ENCODE results near the gene CALHM3.

Gene CALHM3

DNA sequence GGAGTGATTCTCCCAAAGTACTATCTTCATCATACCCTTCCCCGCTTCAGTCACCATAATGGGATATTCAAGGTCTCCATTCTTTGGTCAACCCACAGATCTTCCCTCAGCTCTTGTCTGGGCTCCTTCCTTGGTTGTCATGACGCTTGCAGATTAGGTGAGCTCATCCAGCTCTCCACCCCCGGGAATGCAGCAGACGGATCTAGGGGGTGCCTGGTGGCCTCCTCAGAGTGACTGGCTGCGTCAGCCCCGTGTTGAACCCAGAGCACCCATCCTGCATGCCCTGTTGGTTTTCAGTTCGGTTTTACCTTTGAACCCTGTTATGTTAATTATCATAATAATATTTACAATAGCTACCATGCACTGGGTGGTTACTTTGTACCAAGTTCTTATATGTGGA, 20.8 kb upstream of the CALHM3 start:
- TF ChIP-seq CTCF (IDR thresholded peaks at IDR 0.05; ENCODE audit: borderline replicate concordance, insufficient read depth, low read depth, low read length), result no peak
- no peak overlapping the region for H3K4me3 ChIP-seq (ENCODE audit: low read depth, low read length)

DNA sequence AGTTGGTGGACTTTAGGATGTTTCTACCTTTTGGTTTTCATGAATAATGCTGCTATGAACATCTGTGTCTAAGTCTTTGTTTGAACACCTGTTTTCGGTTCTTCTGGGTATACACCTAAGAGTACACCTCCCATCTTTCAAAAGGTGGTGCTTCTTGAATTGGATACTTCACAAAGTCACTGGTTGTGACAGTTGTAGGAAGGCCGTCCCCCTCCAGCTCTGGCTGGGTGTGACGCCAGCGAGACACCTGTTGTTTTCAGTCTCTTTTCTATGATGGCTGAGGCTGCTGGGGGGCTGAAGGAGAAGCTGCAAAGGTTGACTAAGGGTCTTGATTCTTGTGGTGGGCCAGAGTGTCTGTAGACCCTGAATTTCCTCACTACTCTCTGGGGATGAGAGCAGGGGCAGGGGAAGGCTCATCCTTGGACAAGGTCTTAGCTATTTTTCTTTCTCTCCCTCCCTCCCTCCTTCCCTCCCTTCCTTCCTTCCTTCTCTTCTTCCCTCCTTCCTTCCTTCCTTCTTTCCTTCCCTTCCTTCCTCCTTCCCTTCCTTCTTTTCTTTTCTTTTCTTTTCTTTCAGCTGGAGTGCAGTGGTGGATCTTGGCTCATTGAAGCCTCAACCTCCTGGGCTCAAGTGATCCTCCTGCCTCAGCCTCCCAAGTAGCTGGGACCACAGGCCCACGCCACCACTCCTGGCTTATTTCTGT, 20.0 kb upstream of the CALHM3 start:
- no peak for TF ChIP-seq CTCF (IDR thresholded peaks at IDR 0.05; ENCODE audit: borderline replicate concordance, insufficient read depth, low read depth, low read length)
- no peak overlapping the region for H3K4me3 ChIP-seq (ENCODE audit: low read depth, low read length)

GRCh38 chr10:103497161-103497915, 18.3 kb upstream of the CALHM3 start:
- H3K4me3 ChIP-seq (ENCODE audit: low read depth, low read length), result no peak overlapping the region
- no peak for TF ChIP-seq CTCF (IDR thresholded peaks at IDR 0.05; ENCODE audit: borderline replicate concordance, insufficient read depth, low read depth, low read length)

DNA sequence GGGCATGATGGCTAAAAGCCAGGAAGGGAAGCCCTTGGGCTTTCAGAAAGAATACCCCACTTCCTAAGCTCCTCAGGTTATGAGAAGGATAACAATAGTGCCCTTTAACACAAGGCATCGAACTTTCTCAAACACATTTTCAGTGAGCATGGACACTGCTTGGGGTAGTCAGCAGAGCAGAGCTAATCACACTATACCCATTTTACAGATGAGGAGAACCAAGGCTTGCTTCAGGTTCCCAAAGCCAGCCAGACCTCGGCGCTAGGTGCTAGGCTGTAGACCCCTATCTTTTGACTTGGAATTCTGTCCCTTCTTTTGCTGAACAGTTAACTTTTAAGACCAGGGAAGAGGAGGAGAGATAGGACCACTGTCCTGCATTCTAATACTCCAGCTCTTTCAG, 16.3 kb upstream of the CALHM3 start:
- H3K4me3 ChIP-seq (ENCODE audit: low read depth, low read length), result no peak overlapping the region
- TF ChIP-seq CTCF (IDR thresholded peaks at IDR 0.05; ENCODE audit: borderline replicate concordance, insufficient read depth, low read depth, low read length), result no peak

- no peak for TF ChIP-seq CTCF (IDR thresholded peaks at IDR 0.05; ENCODE audit: borderline replicate concordance, insufficient read depth, low read depth, low read length)
- H3K4me3 ChIP-seq (ENCODE audit: low read depth, low read length), result peak overlapping the region; percentile 34
Observed at GRCh38 chr10:103493916-103494877, 15.2 kb upstream of the CALHM3 start.

DNA sequence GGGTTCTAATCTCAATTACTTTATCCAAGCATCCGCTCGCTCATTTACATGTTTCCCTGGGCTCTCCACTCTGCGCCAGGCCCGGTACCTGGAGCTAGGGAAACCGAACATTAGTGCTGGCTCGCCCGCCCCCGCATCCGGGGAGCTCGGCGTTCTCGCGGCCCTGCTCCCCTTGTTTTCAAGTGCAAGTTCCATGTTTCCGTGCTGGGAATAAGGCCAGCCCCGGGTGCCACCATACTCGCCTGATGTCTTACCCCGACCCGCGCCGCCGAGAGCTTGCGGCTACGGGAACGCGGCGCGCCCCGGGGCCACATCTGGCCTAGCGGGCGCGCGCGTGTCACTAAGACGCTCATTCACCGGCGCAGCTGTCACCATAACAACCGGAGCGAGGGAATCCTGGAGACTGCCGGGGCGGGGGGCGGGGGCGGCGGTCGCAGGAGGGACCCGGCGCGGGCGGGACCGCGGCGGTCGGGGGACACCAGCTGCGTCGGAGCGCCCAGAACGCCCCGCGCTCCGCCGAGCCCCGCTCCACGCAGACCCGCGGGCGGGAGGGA, 14.4 kb upstream of the CALHM3 start, which contains the start of gene NEURL1:
NEURL1 (plus strand) TSS at position 344 of the 554 bp plus-strand sequence. CDS start 683 bp downstream, outside the sequence.
- H3K4me3 ChIP-seq (ENCODE audit: low read depth, low read length), result peak within 1 kb of the TSS; percentile 42
- no peak for TF ChIP-seq CTCF (IDR thresholded peaks at IDR 0.05; ENCODE audit: borderline replicate concordance, insufficient read depth, low read depth, low read length)

Measured in GM12875 (cell line).